H1 (cell line): ENCODE measurements around the gene ULK2. TPM values are rescaled to one million over a fixed set of nuclear protein-coding genes. Genes with fewer than 3 reads are reported as not detected.

Experiments used
- CTCF ChIA-PET: fragments of 300-600 bp; sonication (Branson Sonifier 250); formaldehyde crosslinking; loops from one replicate; lab custom pipeline; 2021; ENCODE audit not compliant: partially characterized antibody; lab: Charles Lee
- POLR2A ChIA-PET: fragments of 300-600 bp; sonication (Branson Sonifier 250); formaldehyde crosslinking; loops from one replicate; lab custom pipeline; 2021; ENCODE audit warnings: inconsistent platforms; ENCODE audit not compliant: partially characterized antibody; lab: Charles Lee
- DNase-seq, 2 experiments: peaks; one replicate each; pipeline versions ENCODE4 v3.0.0 to v3.0.0-alpha.2; 2010 to 2022; ENCODE audit warnings: low spot score in 2 of 2, low read depth in 1 of 2, mixed read lengths in 1 of 2
- FAIRE-seq: peaks from 2 replicates; lab custom pipeline; 2011; peaks lifted over from hg19 to GRCh38; lab: Jason Lieb, UNC
- H2AFZ ChIP-seq: 2 replicates; pipeline ENCODE4 v1.8.1; 2012; ENCODE audit warnings: low read length, inconsistent platforms
- H2AK5ac ChIP-seq: 2 replicates; pipeline ENCODE4 v1.6.1; 2013; ENCODE audit warnings: low read depth, low read length
- H2BK120ac ChIP-seq: replicated peaks from 2 replicates; pipeline ENCODE3; 2013; ENCODE audit warnings: low read depth, low read length, inconsistent platforms
- H2BK12ac ChIP-seq: 2 replicates; pipeline ENCODE4 v1.6.1; 2013; ENCODE audit warnings: low read depth, low read length
- H2BK15ac ChIP-seq: 2 replicates; pipeline ENCODE4 v1.6.1; 2013; ENCODE audit warnings: low read length
- H2BK20ac ChIP-seq: 2 replicates; pipeline ENCODE4 v1.6.1; 2013; ENCODE audit warnings: low read length
- H2BK5ac ChIP-seq: 2 replicates; pipeline ENCODE4 v1.6.1; 2013; ENCODE audit warnings: low read depth, low read length
- H3K14ac ChIP-seq: 2 replicates; pipeline ENCODE4 v1.6.1; 2013; ENCODE audit warnings: inconsistent platforms; ENCODE audit not compliant: insufficient read length
- H3K18ac ChIP-seq: 2 replicates; pipeline ENCODE4 v1.6.1; 2013; ENCODE audit warnings: low read length; ENCODE audit errors: extremely low read depth
- H3K23ac ChIP-seq: 2 replicates; pipeline ENCODE4 v1.6.1; 2013; ENCODE audit warnings: inconsistent platforms; ENCODE audit not compliant: insufficient read length
- H3K23me2 ChIP-seq: 2 replicates; pipeline ENCODE4 v1.6.1; 2013; ENCODE audit warnings: low read depth, low read length
- H3K27ac ChIP-seq: 2 replicates; pipeline ENCODE4 v1.6.1; 2011; ENCODE audit warnings: low read depth, low read length, inconsistent platforms
- H3K27me3 ChIP-seq, 4 experiments: replicated peaks in 1 of 4; 1 replicate in 1 of 4; 2 replicates in 3 of 4; pipeline versions ENCODE4 v1.6.1 to v1.8.1; 2011 to 2013; ENCODE audit warnings: low read length in 3 of 4, mild to moderate bottlenecking in 3 of 4, inconsistent platforms in 2 of 4, mixed read lengths in 2 of 4, moderate library complexity in 1 of 4; ENCODE audit not compliant: control insufficient read depth in 3 of 4, insufficient read depth in 3 of 4; ENCODE audit errors: extremely low read depth in 1 of 4
- H3K36me3 ChIP-seq, 4 experiments: 2 replicates each; pipeline versions ENCODE4 v1.6.1 to v1.8.1; 2011 to 2013; ENCODE audit warnings: mild to moderate bottlenecking in 4 of 4, low read length in 3 of 4, moderate library complexity in 2 of 4, control low read depth in 1 of 4, inconsistent platforms in 1 of 4; ENCODE audit not compliant: insufficient read depth in 4 of 4, control insufficient read depth in 2 of 4
- H3K4ac ChIP-seq: replicated peaks from 2 replicates; pipeline ENCODE3; 2013; ENCODE audit warnings: low read length, low read depth, mixed read lengths, inconsistent platforms; ENCODE audit not compliant: insufficient read length
- H3K4me1 ChIP-seq, 4 experiments: replicated peaks in 1 of 4; 1 replicate in 1 of 4; 2 replicates in 3 of 4; pipeline versions ENCODE4 v1.6.1 to v1.8.1; 2011 to 2013; ENCODE audit warnings: low read length in 3 of 4, inconsistent platforms in 2 of 4, mixed read lengths in 1 of 4; ENCODE audit not compliant: insufficient read depth in 4 of 4, control insufficient read depth in 3 of 4
- H3K4me2 ChIP-seq, 2 experiments: 2 replicates each; pipeline versions ENCODE4 v1.6.1 to v1.8.1; 2011 to 2013; ENCODE audit warnings: low read depth in 2 of 2, low read length in 2 of 2, control low read depth in 1 of 2, inconsistent platforms in 1 of 2, mild to moderate bottlenecking in 1 of 2; ENCODE audit not compliant: insufficient read depth in 1 of 2
- H3K4me3 ChIP-seq, 4 experiments: fragments of 200-600, 300-600 bp in 1 of 4; sonication (generic), shearing (Covaris generic), sonication (Bioruptor Twin) in 1 of 4; 2 replicates each; pipeline versions ENCODE4 v1.5.1 to v1.8.1; 2011 to 2016; ENCODE audit warnings: low read length in 4 of 4, low read depth in 3 of 4, control low read depth in 2 of 4, inconsistent platforms in 2 of 4, mild to moderate bottlenecking in 2 of 4, mixed read lengths in 1 of 4, moderate library complexity in 1 of 4; ENCODE audit not compliant: insufficient read depth in 2 of 4; ENCODE audit errors: extremely low read depth in 1 of 4
- H3K56ac ChIP-seq: replicated peaks from 2 replicates; pipeline ENCODE3; 2013; ENCODE audit warnings: low read depth, mild to moderate bottlenecking, mixed read lengths, low read length, inconsistent platforms; ENCODE audit not compliant: insufficient read length
- H3K79me1 ChIP-seq: 2 replicates; pipeline ENCODE4 v1.6.1; 2013; ENCODE audit warnings: low read depth, low read length, control low read depth
- H3K79me2 ChIP-seq, 2 experiments: 2 replicates each; pipeline versions ENCODE4 v1.6.1 to v1.8.1; 2012 to 2013; ENCODE audit warnings: low read length in 2 of 2, mild to moderate bottlenecking in 2 of 2, inconsistent platforms in 1 of 2; ENCODE audit not compliant: insufficient read depth in 2 of 2, control insufficient read depth in 1 of 2
- H3K9ac ChIP-seq, 4 experiments: replicated peaks in 1 of 4; 1 replicate in 1 of 4; 2 replicates in 3 of 4; pipeline versions ENCODE4 v1.6.1 to v1.8.1; 2011 to 2013; ENCODE audit warnings: low read depth in 3 of 4, low read length in 3 of 4, control low read depth in 2 of 4, mild to moderate bottlenecking in 2 of 4, moderate library complexity in 2 of 4, inconsistent platforms in 1 of 4; ENCODE audit errors: extremely low read depth in 1 of 4
- H3K9me3 ChIP-seq, 2 experiments: 2 replicates each; pipeline versions ENCODE4 v1.6.1 to v1.8.1; 2012 to 2013; ENCODE audit warnings: mild to moderate bottlenecking in 2 of 2, moderate library complexity in 2 of 2, control low read depth in 1 of 2, inconsistent platforms in 1 of 2, low read depth in 1 of 2, low read length in 1 of 2, mixed read lengths in 1 of 2; ENCODE audit not compliant: insufficient read depth in 2 of 2
- H4K20me1 ChIP-seq, 2 experiments: replicated peaks in 1 of 2; 2 replicates each; pipeline versions ENCODE3 to v1.8.1; 2011 to 2013; ENCODE audit warnings: inconsistent platforms in 2 of 2, low read length in 2 of 2, mild to moderate bottlenecking in 1 of 2; ENCODE audit not compliant: insufficient read depth in 2 of 2, control insufficient read depth in 1 of 2
- H4K5ac ChIP-seq: 2 replicates; pipeline ENCODE4 v1.6.1; 2013; ENCODE audit warnings: low read length, low read depth, mixed read lengths, inconsistent platforms; ENCODE audit not compliant: insufficient read length
- H4K8ac ChIP-seq: 2 replicates; pipeline ENCODE4 v1.8.0; 2013; ENCODE audit warnings: mild to moderate bottlenecking, moderate library complexity, low read length, inconsistent platforms; ENCODE audit not compliant: insufficient read depth; ENCODE audit errors: extremely low read depth
- H4K91ac ChIP-seq: replicated peaks from 2 replicates; pipeline ENCODE3; 2013; ENCODE audit warnings: low read length, mixed read lengths, inconsistent platforms; ENCODE audit not compliant: insufficient read length
- CEBPB ChIP-seq: IDR thresholded peaks from 2 replicates; pipeline ENCODE4 v1.6.1; 2012; ENCODE audit warnings: low read depth, low read length
- HDAC2 ChIP-seq, 2 experiments: fragments of 300-600 bp in 1 of 2; sonication (generic) in 1 of 2; IDR thresholded peaks; 2 replicates each; pipeline ENCODE4 v1.6.1; 2011 to 2012; ENCODE audit warnings: low read depth in 2 of 2, low read length in 2 of 2, mild to moderate bottlenecking in 2 of 2, moderate library complexity in 2 of 2, borderline replicate concordance in 1 of 2, inconsistent platforms in 1 of 2
- KDM1A ChIP-seq: fragments of 200-600, 300-600 bp; sonication (generic); IDR thresholded peaks from 2 replicates; pipeline ENCODE4 v1.7.1; 2016; ENCODE audit warnings: mild to moderate bottlenecking, low read length, borderline replicate concordance
- MAFK ChIP-seq: IDR thresholded peaks from 2 replicates; pipeline ENCODE4 v1.6.1; 2012; ENCODE audit warnings: low read depth, mild to moderate bottlenecking, improper control_type of control experiment, low read length
- NRF1 ChIP-seq: IDR thresholded peaks from 2 replicates; pipeline ENCODE4 v1.6.1; 2011; ENCODE audit warnings: mild to moderate bottlenecking, low read depth, low read length, improper control_type of control experiment
- POLR2A ChIP-seq, 2 experiments: IDR thresholded peaks; 1 replicate in 1 of 2; 2 replicates in 1 of 2; pipeline ENCODE4 v1.6.1; 2011; ENCODE audit warnings: low read depth in 2 of 2, low read length in 2 of 2, mild to moderate bottlenecking in 2 of 2; ENCODE audit errors: control extremely low read depth in 1 of 2
- POLR2AphosphoS5 ChIP-seq: IDR thresholded peaks from 2 replicates; pipeline ENCODE4 v1.6.1; 2011; ENCODE audit warnings: low read depth, low read length
- RNF2 ChIP-seq: fragments of 200-900, 300-1000 bp; sonication (generic); IDR thresholded peaks from 2 replicates; pipeline ENCODE4 v1.7.1; 2016; ENCODE audit warnings: borderline replicate concordance, low read depth, mild to moderate bottlenecking, antibody characterized with exemption, low read length; ENCODE audit not compliant: poor library complexity, severe bottlenecking; ENCODE audit errors: missing control alignments
- SIX5 ChIP-seq: IDR thresholded peaks from 2 replicates; pipeline ENCODE4 v1.6.1; 2011; ENCODE audit warnings: mild to moderate bottlenecking, low read depth, low read length
- TCF12 ChIP-seq: IDR thresholded peaks from 2 replicates; pipeline ENCODE4 v1.6.1; 2011; ENCODE audit warnings: low read depth, mild to moderate bottlenecking, low read length
- YY1 ChIP-seq: IDR thresholded peaks from 2 replicates; pipeline ENCODE4 v1.6.1; 2011; ENCODE audit warnings: low read depth, mild to moderate bottlenecking, low read length
- WGBS, 2 experiments: shearing (Covaris generic) in 1 of 2; methylation state at CpG; one replicate each; pipeline versions ENCODE4 v1.1.6 to v1.1.7; 2013 to 2015; ENCODE audit warnings: low lambda C conversion rate in 2 of 2, mixed read lengths in 2 of 2, inconsistent platforms in 1 of 2, low coverage in 1 of 2, missing lambda C conversion rate in 1 of 2; ENCODE audit not compliant: insufficient replicate concordance in 2 of 2, insufficient coverage in 1 of 2, insufficient read length in 1 of 2; ENCODE audit errors: extremely low coverage in 1 of 2, missing lambda C conversion rate in 1 of 2; 5-methylcytosine and 5-hydroxymethylcytosine counted together
- polyA plus RNA-seq, 7 experiments: library from polyadenylated mRNA; depleted of rRNA in 3 of 7; stranded (reverse) in 5 of 7; unstranded in 2 of 7; fragments of >200 nt in 5 of 7; fragments of 200-250 nt in 2 of 7; gene quantifications; 1 replicate in 5 of 7; 2 replicates in 1 of 7; 4 replicates in 1 of 7; pipeline versions ENCODE4 v1.2.1 to v1.2.3, GENCODE V29; 2011 to 2013; ENCODE audit warnings: missing spikeins in 2 of 7, mixed read lengths in 2 of 7
- total RNA-seq: library from RNA; stranded (reverse); fragmentation: NEBNext Ultra II Directional; extraction: Animal tissue kit (Norgen Biotek cat#: 25700); gene quantifications from 2 replicates; pipeline ENCODE4 v1.2.1, GENCODE V29; 2021

Gene ULK2
- total and polyA plus RNA-seq, 2 of the 8 experiments (the other 6 are each of a cell fraction or from before 2014, with no cell fraction given) = 5.3 to 9.8 TPM

DNA sequence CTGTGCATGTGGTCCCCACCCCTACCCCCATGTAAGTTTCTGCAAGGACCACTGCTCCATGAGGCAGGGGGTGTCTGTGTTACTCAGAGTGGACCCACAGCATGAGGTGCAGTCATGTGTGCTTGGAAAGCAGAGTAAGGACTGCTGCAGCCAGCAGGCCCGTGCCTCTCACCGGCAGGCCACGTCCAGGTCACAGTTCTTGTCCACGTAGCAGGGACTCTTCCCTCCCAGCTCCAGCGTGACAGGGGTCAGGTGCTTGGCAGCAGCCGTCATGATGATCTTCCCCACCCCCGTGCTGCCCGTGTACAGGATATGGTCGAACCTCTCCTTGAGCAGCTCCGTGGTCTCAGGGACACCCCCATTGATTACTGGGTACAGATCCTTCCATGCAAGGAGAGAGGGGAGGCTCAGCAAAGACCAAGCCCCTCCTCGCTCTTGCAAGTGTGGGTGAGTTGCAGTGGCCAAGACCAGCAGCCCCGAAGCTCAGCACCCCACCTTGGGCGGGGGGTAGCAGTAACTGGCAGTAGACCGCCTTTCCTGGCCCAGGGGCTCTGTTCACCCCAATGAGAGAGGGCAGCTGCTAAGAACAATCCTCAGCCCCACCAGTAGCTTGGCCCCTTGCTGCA lies 125.8 kb downstream of the ULK2 start:
- CTCF ChIA-PET = interaction anchor here (0.8 to 5.4 kb wide), 10 partner anchors 10 to 147 kb away, joined by 3 to 44 read pairs (median 3); no protein-coding TSS in a partner anchor
- Histone ChIP-seq H3K4ac (no peak overlapping the region), H3K9me3 (no peaks in the 10 kb centered on the region)
- TF ChIP-seq MAFK (no peak), RNF2 (no peak), POLR2A (IDR thresholded peaks at IDR 0.05; ENCODE audit: control extremely low read depth in 1 of 2, low read depth in 2 of 2, low read length in 2 of 2) (no peak), POLR2AphosphoS5 (no peak), TCF12 (no peak), YY1 (no peak), HDAC2 (IDR thresholded peaks at IDR 0.05; ENCODE audit: borderline replicate concordance in 1 of 2, low read depth in 2 of 2, low read length in 2 of 2) (no peak), KDM1A (no peak), NRF1 (no peak), SIX5 (no peak), CEBPB (no peak)

More for the DNA sequence above, 125.8 kb downstream of the ULK2 start:
- DNase-seq (no peak), FAIRE-seq (no peak)
- H3K23ac ChIP-seq = no peak overlapping the region
- H4K20me1 ChIP-seq = no peaks in the 10 kb centered on the region
- H3K14ac ChIP-seq = no peak overlapping the region
- H3K36me3 ChIP-seq = no peaks in the 10 kb centered on the region
- H4K91ac ChIP-seq = no peak overlapping the region
- H3K9ac ChIP-seq = no peak overlapping the region
- no peak overlapping the region for H4K5ac ChIP-seq
- no peak overlapping the region for H4K8ac ChIP-seq
- 89% methylated on average over 12 of the region's 14 CpGs; no CpG with 5 or more reads in 1 of the 2 experiments for WGBS, 2 experiments
- no peak overlapping the region for H2AFZ ChIP-seq
- POLR2A ChIA-PET = no interaction called here
- no peak overlapping the region for H2BK15ac ChIP-seq
- H2BK20ac ChIP-seq = no peak overlapping the region
- no peak overlapping the region for H2BK120ac ChIP-seq
- H2BK12ac ChIP-seq = peak overlapping the region; percentile 71; the same call in 1 of the 2 replicates
- no peak overlapping the region for H3K4me3 ChIP-seq
- H3K79me2 ChIP-seq = no peaks in the 10 kb centered on the region
- H3K4me2 ChIP-seq = no peak overlapping the region
- H3K79me1 ChIP-seq = no peaks in the 10 kb centered on the region
- no peak overlapping the region for H2BK5ac ChIP-seq
- no peak overlapping the region for H3K18ac ChIP-seq
- no peak overlapping the region for H3K27ac ChIP-seq
- H3K23me2 ChIP-seq = peaks cover 4% of the 10 kb centered on the region; the same call in 1 of the 2 replicates
- H3K27me3 ChIP-seq = peaks cover 0 to 6% (median 1%) of the 10 kb centered on the region in 4 experiments; a peak in 4 of 7 replicates
- H3K4me1 ChIP-seq = peaks cover 0 to 9% (median 5%) of the 10 kb centered on the region in 4 experiments; a peak in 5 of 7 replicates
- no peak overlapping the region for H2AK5ac ChIP-seq
- no peak overlapping the region for H3K56ac ChIP-seq
